Mesothelial cell of epicardium (in vitro differentiated cells): ENCODE results near the gene TGFB2. TPM values are rescaled to one million over a fixed set of nuclear protein-coding genes. Genes with fewer than 3 reads are reported as not detected.
"Not testable (repeated sequence)": the region's sequence is repeated elsewhere in the genome, so short reads cannot be mapped to it uniquely, and the experiment has no call there.

Source experiments
- DNase-seq, 2 experiments: peaks; one replicate each; pipeline ENCODE4 v3.0.0; 2021; ENCODE audit warnings: low spot score in 2 of 2; ENCODE audit not compliant: unreplicated experiment in 2 of 2
- H3K27ac Mint-ChIP-seq: 2 replicates; pipeline ENCODE4 v1.8.0; 2021; ENCODE audit warnings: mixed read lengths
- H3K27me3 Mint-ChIP-seq: 2 replicates; pipeline ENCODE4 v1.8.0; 2021; ENCODE audit warnings: low read depth, mixed read lengths
- H3K36me3 Mint-ChIP-seq: 2 replicates; pipeline ENCODE4 v1.8.0; 2021; ENCODE audit warnings: mixed read lengths
- H3K4me1 Mint-ChIP-seq: 2 replicates; pipeline ENCODE4 v1.8.0; 2021; ENCODE audit warnings: mixed read lengths
- H3K4me3 Mint-ChIP-seq: 2 replicates; pipeline ENCODE4 v1.8.0; 2021; ENCODE audit warnings: mild to moderate bottlenecking, moderate library complexity, mixed read lengths
- H3K9me3 Mint-ChIP-seq: 2 replicates; pipeline ENCODE4 v1.8.0; 2021; ENCODE audit warnings: mixed read lengths
- total RNA-seq: library from RNA; stranded (reverse); gene quantifications from 3 replicates; pipeline ENCODE4 v1.2.1, GENCODE V29; 2021
- TF ChIP-seq, protein P1 (sequence below): fragments of 200-600 bp; sonication (generic); IDR thresholded peaks from one replicate; pipeline ENCODE4 v1.5.0; 2021; ENCODE audit warnings: antibody characterized with exemption; ENCODE audit not compliant: unreplicated experiment

Gene TGFB2
- total RNA-seq, 1 donor from 2014 or later = 50.6 TPM

DNA sequence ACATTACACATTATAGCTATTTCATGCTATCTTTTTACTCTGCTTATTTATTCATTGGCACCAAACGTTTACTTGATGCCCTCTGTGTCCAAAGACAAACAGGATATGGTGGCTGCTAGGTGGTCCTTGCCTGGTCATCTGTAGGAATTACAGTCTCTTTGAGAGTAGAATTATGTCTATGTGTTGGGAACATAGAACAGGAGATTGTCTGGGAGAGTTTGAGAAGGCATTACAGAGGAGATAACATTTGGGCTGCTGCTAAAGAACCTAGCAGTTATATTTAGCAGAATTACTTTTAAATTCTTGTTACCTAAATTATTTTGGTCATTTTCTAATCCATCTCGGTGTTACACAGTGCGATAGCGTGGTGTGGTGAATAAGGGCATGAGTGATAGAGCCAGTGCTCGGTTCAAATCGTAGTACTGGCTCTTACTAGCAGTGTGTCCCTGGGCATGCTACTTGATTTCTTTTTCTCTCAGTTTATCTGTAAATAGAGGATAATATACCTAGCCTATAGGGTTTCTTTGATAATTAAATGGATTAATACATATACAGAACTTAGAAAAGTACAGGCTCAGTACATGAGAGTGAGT is 39.6 kb upstream of the TGFB2 start:
- no peak overlapping the region for H3K4me3 Mint-ChIP-seq
- H3K27ac Mint-ChIP-seq = no peak overlapping the region
- TF ChIP-seq, protein P1, sequence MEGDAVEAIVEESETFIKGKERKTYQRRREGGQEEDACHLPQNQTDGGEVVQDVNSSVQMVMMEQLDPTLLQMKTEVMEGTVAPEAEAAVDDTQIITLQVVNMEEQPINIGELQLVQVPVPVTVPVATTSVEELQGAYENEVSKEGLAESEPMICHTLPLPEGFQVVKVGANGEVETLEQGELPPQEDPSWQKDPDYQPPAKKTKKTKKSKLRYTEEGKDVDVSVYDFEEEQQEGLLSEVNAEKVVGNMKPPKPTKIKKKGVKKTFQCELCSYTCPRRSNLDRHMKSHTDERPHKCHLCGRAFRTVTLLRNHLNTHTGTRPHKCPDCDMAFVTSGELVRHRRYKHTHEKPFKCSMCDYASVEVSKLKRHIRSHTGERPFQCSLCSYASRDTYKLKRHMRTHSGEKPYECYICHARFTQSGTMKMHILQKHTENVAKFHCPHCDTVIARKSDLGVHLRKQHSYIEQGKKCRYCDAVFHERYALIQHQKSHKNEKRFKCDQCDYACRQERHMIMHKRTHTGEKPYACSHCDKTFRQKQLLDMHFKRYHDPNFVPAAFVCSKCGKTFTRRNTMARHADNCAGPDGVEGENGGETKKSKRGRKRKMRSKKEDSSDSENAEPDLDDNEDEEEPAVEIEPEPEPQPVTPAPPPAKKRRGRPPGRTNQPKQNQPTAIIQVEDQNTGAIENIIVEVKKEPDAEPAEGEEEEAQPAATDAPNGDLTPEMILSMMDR = no peak
- H3K4me1 Mint-ChIP-seq = peaks cover 18% of the 10 kb centered on the region
- no peaks in the 10 kb centered on the region for H3K9me3 Mint-ChIP-seq
- no peaks in the 10 kb centered on the region for H3K27me3 Mint-ChIP-seq
- DNase-seq = no peak
- peaks cover 10% of the 10 kb centered on the region for H3K36me3 Mint-ChIP-seq

DNA sequence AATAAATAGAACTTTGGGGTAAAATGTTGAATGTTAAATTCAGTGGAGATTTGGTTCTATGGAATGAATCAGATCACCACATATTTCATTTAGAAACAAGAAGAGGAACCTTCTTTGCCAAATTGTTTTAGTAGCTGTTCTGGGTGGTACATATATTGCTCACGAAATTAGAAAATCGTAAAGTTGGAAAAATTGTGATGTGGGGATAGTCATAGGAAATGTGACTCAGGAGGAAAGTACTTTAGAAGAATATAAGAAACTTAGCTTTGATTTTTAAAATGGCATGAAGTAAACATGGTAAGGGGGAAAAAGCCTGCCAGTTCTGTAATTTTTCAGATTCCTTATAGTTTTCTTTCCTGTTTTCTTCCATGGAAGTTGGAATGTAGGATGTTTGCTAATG is 32.6 kb upstream of the TGFB2 start:
- TF ChIP-seq, protein P1 = no peak
- no peak overlapping the region for H3K4me3 Mint-ChIP-seq
- peaks cover 28% of the 10 kb centered on the region for H3K36me3 Mint-ChIP-seq
- peaks cover 6% of the 10 kb centered on the region for H3K9me3 Mint-ChIP-seq
- H3K4me1 Mint-ChIP-seq = no peaks in the 10 kb centered on the region
- no peak for DNase-seq
- no peak overlapping the region for H3K27ac Mint-ChIP-seq
- no peaks in the 10 kb centered on the region for H3K27me3 Mint-ChIP-seq

DNA sequence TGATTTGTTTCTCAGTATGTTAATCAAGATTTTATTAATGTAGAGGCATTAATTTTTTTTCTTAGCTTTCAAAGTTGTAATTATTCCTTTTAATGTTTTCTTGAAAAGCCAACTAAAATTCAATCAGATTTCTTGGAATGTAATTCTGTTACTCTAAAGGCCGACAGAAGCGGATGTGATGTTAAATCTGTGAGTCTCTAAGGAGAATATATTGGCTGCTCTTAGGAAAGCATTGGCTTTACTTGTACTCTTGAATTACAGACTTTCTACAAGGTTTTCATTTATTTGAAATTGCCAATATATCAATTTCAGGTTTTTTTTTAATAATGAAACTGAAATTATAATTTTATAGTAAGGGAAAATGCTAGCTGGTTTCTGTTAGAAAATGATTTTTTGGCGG is 30.8 kb upstream of the TGFB2 start:
- peaks cover 6% of the 10 kb centered on the region for H3K9me3 Mint-ChIP-seq
- TF ChIP-seq, protein P1 = no peak
- H3K4me1 Mint-ChIP-seq = no peaks in the 10 kb centered on the region
- peaks cover 21% of the 10 kb centered on the region for H3K36me3 Mint-ChIP-seq
- H3K27ac Mint-ChIP-seq = no peak overlapping the region
- no peak overlapping the region for H3K4me3 Mint-ChIP-seq
- H3K27me3 Mint-ChIP-seq = no peaks in the 10 kb centered on the region
- DNase-seq = no peak

DNA sequence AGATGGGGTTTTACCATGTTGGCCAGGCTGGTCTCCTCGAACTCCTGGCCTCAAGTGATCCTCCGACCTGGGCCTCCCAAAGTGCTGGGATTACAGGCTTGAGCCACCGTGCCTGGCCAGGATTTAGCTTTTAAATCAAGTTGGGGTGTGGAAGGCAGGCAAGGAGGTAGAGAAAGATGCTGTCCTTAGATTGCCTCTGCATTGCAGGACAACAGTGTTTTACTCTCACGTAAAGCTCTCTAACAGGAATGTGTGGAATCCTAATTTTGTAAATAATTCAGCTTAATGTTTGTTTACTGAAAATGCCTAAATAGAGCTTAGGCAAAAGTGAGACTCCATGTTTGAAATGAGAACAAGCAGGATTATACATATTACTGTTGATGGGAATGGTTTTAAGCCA is 29.5 kb upstream of the TGFB2 start:
- no peaks in the 10 kb centered on the region for H3K4me1 Mint-ChIP-seq
- no peak for DNase-seq
- H3K27ac Mint-ChIP-seq = no peak overlapping the region
- peaks cover 22% of the 10 kb centered on the region for H3K36me3 Mint-ChIP-seq
- peaks cover 6% of the 10 kb centered on the region for H3K9me3 Mint-ChIP-seq
- TF ChIP-seq, protein P1 = no peak
- no peaks in the 10 kb centered on the region for H3K27me3 Mint-ChIP-seq
- H3K4me3 Mint-ChIP-seq = no peak overlapping the region

DNA sequence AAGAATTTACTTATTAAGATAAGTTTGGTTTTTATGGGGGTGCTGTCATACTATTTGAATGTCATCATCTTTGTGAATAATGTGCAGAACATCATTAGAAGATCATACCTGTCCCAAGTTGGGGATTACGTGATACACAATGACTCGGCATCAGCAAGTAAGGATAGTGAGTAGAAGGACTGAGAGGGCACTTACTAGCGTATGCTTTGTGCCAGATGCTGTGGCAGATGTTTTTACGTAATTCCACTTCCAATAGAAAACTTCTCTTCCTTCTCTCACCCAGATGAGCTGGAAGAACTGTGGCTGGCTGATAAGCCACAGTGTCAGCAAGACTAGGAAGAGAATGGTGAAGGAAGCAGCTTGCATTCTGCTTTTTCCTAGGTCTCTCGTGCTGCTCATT is 28.1 kb upstream of the TGFB2 start:
- H3K27ac Mint-ChIP-seq = no peak overlapping the region
- H3K27me3 Mint-ChIP-seq = no peaks in the 10 kb centered on the region
- TF ChIP-seq, protein P1 = no peak
- H3K36me3 Mint-ChIP-seq = peaks cover 12% of the 10 kb centered on the region
- no peak for DNase-seq
- H3K4me3 Mint-ChIP-seq = no peak overlapping the region
- no peaks in the 10 kb centered on the region for H3K9me3 Mint-ChIP-seq
- H3K4me1 Mint-ChIP-seq = no peaks in the 10 kb centered on the region

DNA sequence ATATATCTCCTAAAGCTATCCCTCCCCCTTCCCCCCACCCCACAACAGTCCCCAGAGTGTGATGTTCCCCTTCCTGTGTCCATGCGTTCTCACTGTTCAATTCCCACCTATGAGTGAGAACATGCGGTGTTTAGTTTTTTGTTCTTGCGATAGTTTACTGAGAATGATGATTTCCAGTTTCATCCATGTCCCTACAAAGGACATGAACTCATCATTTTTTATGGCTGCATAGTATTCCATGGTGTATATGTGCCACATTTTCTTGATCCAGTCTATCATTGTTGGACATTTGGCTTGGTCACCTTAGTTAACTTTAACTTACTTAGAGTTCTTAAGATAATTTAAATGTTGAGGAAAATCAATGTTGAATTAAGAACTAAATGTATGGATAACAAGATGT is 25.0 kb upstream of the TGFB2 start:
- not testable (repeated sequence) for H3K4me3 Mint-ChIP-seq

More for the DNA sequence above, 25.0 kb upstream of the TGFB2 start:
- not testable (repeated sequence) for DNase-seq, H3K27me3 Mint-ChIP-seq, H3K27ac Mint-ChIP-seq, H3K9me3 Mint-ChIP-seq, H3K4me1 Mint-ChIP-seq
- H3K36me3 Mint-ChIP-seq = peaks cover 19% of the 10 kb centered on the region
